GM12878 (cell line): ENCODE measurements around the gene CYP2C19. TPM values are rescaled to one million over a fixed set of nuclear protein-coding genes. Genes with fewer than 3 reads are reported as not detected.

Experiments
- ATAC-seq: fragments of 200-7000 bp; cut with Tn5 transposase; 3 replicates; pipeline ENCODE4 v1.9.1; 2020; ENCODE audit warnings: mild to moderate bottlenecking, moderate library complexity
- BruUV-seq: library from RNA; stranded (reverse); fragments of 400-500 nt; replicated peaks from 2 replicates; lab custom pipeline; 2021; lab: Mats Ljungman, UMichigan
- CTCF ChIA-PET: fragments of 300-600 bp; sonication (Branson Sonifier 250); formaldehyde crosslinking; extraction: SDS; loops from one replicate; lab custom pipeline; 2021; ENCODE audit warnings: inconsistent platforms; lab: Yijun Ruan, JAX
- POLR2A ChIA-PET: fragments of 350-600 bp; formaldehyde crosslinking; extraction: SDS; loops from one replicate; lab custom pipeline; 2021; ENCODE audit warnings: inconsistent platforms; lab: Charles Lee
- RAD21 ChIA-PET: fragments of 300-600 bp; sonication (Branson Sonifier 250); formaldehyde crosslinking; loops from one replicate; lab custom pipeline; 2023; ENCODE audit warnings: antibody characterized with exemption; ENCODE audit not compliant: unreplicated experiment; lab: Charles Lee
- SMC1A ChIA-PET: fragments of 300-600 bp; sonication (Branson Sonifier 250); formaldehyde crosslinking; loops from one replicate; lab custom pipeline; 2023; ENCODE audit not compliant: unreplicated experiment, uncharacterized antibody; lab: Charles Lee
- DNase-seq: peaks from one replicate; pipeline ENCODE4 v3.0.0-alpha.2; 2011; ENCODE audit warnings: low read depth, low spot score
- FAIRE-seq: peaks from 3 replicates; lab custom pipeline; 2011; peaks lifted over from hg19 to GRCh38; lab: Jason Lieb, UNC
- H2AFZ ChIP-seq: 2 replicates; pipeline ENCODE4 v1.6.0; 2011; ENCODE audit warnings: low read depth, low read length, control low read depth; ENCODE audit not compliant: control insufficient read depth
- H3K27ac ChIP-seq: 2 replicates; pipeline ENCODE4 v1.5.1; 2011; ENCODE audit warnings: control low read depth; ENCODE audit not compliant: control insufficient read depth, insufficient read depth
- H3K27me3 ChIP-seq, 2 experiments: replicated peaks in 1 of 2; 2 replicates each; pipeline versions ENCODE4 v1.6.0 to v1.6.1; 2011; ENCODE audit warnings: low read length in 1 of 2; ENCODE audit not compliant: control insufficient read depth in 2 of 2, insufficient read depth in 2 of 2
- H3K36me3 ChIP-seq, 2 experiments: 2 replicates each; pipeline ENCODE4 v1.5.1; 2011; ENCODE audit warnings: low read length in 1 of 2; ENCODE audit not compliant: control insufficient read depth in 2 of 2, insufficient read depth in 2 of 2
- H3K4me1 ChIP-seq: 2 replicates; pipeline ENCODE4 v1.6.1; 2011; ENCODE audit warnings: mild to moderate bottlenecking, low read length, moderate library complexity, mixed read lengths; ENCODE audit not compliant: control insufficient read depth, insufficient read depth
- H3K4me2 ChIP-seq: 2 replicates; pipeline ENCODE4 v1.6.0; 2011; ENCODE audit warnings: control low read depth; ENCODE audit not compliant: control insufficient read depth, insufficient read depth
- H3K4me3 ChIP-seq: fragments of 200-600 bp; sonication (generic); 2 replicates; pipeline ENCODE4 v1.5.1; 2016
- H3K79me2 ChIP-seq: 2 replicates; pipeline ENCODE4 v1.6.0; 2011; ENCODE audit warnings: low read length; ENCODE audit not compliant: control insufficient read depth, insufficient read depth
- H3K9ac ChIP-seq: 2 replicates; pipeline ENCODE4 v1.8.0; 2011; ENCODE audit warnings: low read length, control low read depth, mixed read lengths; ENCODE audit not compliant: control insufficient read depth, insufficient read depth
- H3K9me3 ChIP-seq: replicated peaks from 3 replicates; pipeline ENCODE4 v1.5.1; 2011; ENCODE audit warnings: mild to moderate bottlenecking, low read length; ENCODE audit not compliant: control insufficient read depth, insufficient read depth
- H4K20me1 ChIP-seq: 2 replicates; pipeline ENCODE4 v1.6.0; 2011; ENCODE audit not compliant: control insufficient read depth, insufficient read depth
- BRCA1 ChIP-seq: IDR thresholded peaks from 2 replicates; pipeline ENCODE4 v1.6.1; 2011; ENCODE audit warnings: low read depth, low read length, improper control_type of control experiment
- CREM ChIP-seq: IDR thresholded peaks from 2 replicates; pipeline ENCODE4 v1.6.1; 2014; ENCODE audit warnings: antibody characterized with exemption, low read depth
- RUNX3 ChIP-seq: IDR thresholded peaks from 2 replicates; pipeline ENCODE4 v1.6.1; 2012; ENCODE audit warnings: low read length, inconsistent platforms
- SMARCA5 ChIP-seq: fragments of 450-650 bp; IDR thresholded peaks from 2 replicates; pipeline ENCODE4 v1.6.1; 2017; ENCODE audit warnings: mild to moderate bottlenecking
- SMC3 ChIP-seq: IDR thresholded peaks from 2 replicates; pipeline ENCODE4 v1.6.1; 2011; ENCODE audit warnings: low read length, improper control_type of control experiment, borderline replicate concordance
- SREBF1 ChIP-seq: IDR thresholded peaks from 2 replicates; pipeline ENCODE4 v1.6.1; 2012; ENCODE audit warnings: mild to moderate bottlenecking, low read length
- in situ Hi-C: fragments of 300-500 bp; cut with MboI; formaldehyde crosslinking; loops from 9 replicates; pipeline ENCODE4 v1.14.3; 2018; ENCODE audit warnings: mixed read lengths
- intact Hi-C: fragments of 100-400 bp; cut with micrococcal nuclease; formaldehyde crosslinking; loops from one replicate; pipeline ENCODE4 v1.14.2; 2022; ENCODE audit not compliant: unreplicated experiment
- polyA plus RNA-seq, 11 experiments: library from polyadenylated mRNA; depleted of rRNA in 4 of 11; unstranded in 6 of 11; stranded (reverse) in 5 of 11; fragments of >200 nt; fragmentation: Nextera tagmentation in 4 of 11; fragmentation: Illumina TruSeq in 1 of 11; extraction: Ambion mirVana in 4 of 11; extraction: Trizol in 1 of 11; gene quantifications; 1 replicate in 1 of 11; 2 replicates in 10 of 11; pipeline versions ENCODE4 v1.2.1 to v1.2.3, GENCODE V29; 2011 to 2016; ENCODE audit warnings: inconsistent platforms in 2 of 11, missing spikeins in 2 of 11, low read depth in 1 of 11
- total RNA-seq, 4 experiments: library from RNA; depleted of rRNA in 3 of 4; stranded (reverse); fragments of >200 nt in 3 of 4; fragmentation: Illumina TruSeq in 1 of 4; extraction: Trizol in 1 of 4; gene quantifications; 2 replicates each; pipeline versions ENCODE4 v1.2.1 to v1.2.3, GENCODE V29; 2013 to 2021
- TF ChIP-seq, protein P1 (sequence below): fragments of 450-650 bp; IDR thresholded peaks from 2 replicates; pipeline ENCODE4 v1.6.1; 2017; ENCODE audit warnings: mild to moderate bottlenecking, low read depth, inconsistent platforms; ENCODE audit not compliant: poor library complexity, severe bottlenecking
- TF ChIP-seq, protein P2 (sequence below): fragments of 150-350 bp; IDR thresholded peaks from 2 replicates; pipeline ENCODE4 v1.6.1; 2016; ENCODE audit warnings: low read depth, low read length
- TF ChIP-seq, protein P3 (sequence below): fragments of 150-350 bp; IDR thresholded peaks from 2 replicates; pipeline ENCODE4 v1.6.1; 2014; ENCODE audit warnings: mild to moderate bottlenecking, low read depth, low read length
- TF ChIP-seq, protein P4 (sequence below): fragments of 450-650 bp; formaldehyde crosslinking; IDR thresholded peaks from 2 replicates; pipeline ENCODE4 v1.5.0; 2022; ENCODE audit warnings: mild to moderate bottlenecking, missing genetic modification characterization

CYP2C19 gene
- total and polyA plus RNA-seq, 10 of the 15 experiments (the other 5 are each of a cell fraction or from before 2014, with no cell fraction given) = not detected

DNA sequence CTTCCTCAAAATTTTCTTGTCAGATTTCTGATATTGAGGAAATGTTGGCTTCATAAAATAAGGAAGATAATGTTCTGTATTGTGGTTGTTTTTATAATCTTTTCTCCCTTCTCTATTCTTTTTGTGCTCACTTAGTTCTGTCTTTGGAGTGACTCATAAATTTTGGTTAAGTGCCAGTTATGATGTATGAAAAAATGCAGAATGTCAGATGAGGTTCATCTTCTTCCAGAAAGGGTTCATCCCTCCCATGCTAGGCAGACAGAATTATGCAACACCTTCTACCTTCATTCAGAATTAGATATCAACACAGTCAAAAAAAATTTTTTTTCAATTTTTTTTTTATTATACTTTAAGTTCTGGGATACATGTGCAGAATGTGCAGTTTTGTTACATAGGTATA is 36.6 kb upstream of the CYP2C19 start:
- Histone ChIP-seq H3K27ac (no peak overlapping the region), H3K4me2 (no peak overlapping the region), H3K4me3 (no peak overlapping the region), H3K4me1 (no peaks in the 10 kb centered on the region), H2AFZ (no peak overlapping the region), H3K36me3 (no peaks in the 10 kb centered on the region), H3K27me3 (no peaks in the 10 kb centered on the region), H4K20me1 (no peaks in the 10 kb centered on the region), H3K9me3 (no peaks in the 10 kb centered on the region), H3K79me2 (no peaks in the 10 kb centered on the region), H3K9ac (no peak overlapping the region)
- ChIA-PET SMC1A (no interaction called here), POLR2A (no interaction called here), CTCF (no interaction called here), RAD21 (no interaction called here)
- ATAC-seq (no peak), DNase-seq (no peak), FAIRE-seq (no peak)
- in situ Hi-C loops (no loop called here), intact Hi-C loops (no loop called here)
- BruUV-seq = no TSS peak
- TF ChIP-seq SMARCA5 = no peak
- TF ChIP-seq, protein P1, sequence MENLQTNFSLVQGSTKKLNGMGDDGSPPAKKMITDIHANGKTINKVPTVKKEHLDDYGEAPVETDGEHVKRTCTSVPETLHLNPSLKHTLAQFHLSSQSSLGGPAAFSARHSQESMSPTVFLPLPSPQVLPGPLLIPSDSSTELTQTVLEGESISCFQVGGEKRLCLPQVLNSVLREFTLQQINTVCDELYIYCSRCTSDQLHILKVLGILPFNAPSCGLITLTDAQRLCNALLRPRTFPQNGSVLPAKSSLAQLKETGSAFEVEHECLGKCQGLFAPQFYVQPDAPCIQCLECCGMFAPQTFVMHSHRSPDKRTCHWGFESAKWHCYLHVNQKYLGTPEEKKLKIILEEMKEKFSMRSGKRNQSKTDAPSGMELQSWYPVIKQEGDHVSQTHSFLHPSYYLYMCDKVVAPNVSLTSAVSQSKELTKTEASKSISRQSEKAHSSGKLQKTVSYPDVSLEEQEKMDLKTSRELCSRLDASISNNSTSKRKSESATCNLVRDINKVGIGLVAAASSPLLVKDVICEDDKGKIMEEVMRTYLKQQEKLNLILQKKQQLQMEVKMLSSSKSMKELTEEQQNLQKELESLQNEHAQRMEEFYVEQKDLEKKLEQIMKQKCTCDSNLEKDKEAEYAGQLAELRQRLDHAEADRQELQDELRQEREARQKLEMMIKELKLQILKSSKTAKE = no peak
- TF ChIP-seq BRCA1 = no peak
- TF ChIP-seq CREM = no peak
- TF ChIP-seq, protein P2, sequence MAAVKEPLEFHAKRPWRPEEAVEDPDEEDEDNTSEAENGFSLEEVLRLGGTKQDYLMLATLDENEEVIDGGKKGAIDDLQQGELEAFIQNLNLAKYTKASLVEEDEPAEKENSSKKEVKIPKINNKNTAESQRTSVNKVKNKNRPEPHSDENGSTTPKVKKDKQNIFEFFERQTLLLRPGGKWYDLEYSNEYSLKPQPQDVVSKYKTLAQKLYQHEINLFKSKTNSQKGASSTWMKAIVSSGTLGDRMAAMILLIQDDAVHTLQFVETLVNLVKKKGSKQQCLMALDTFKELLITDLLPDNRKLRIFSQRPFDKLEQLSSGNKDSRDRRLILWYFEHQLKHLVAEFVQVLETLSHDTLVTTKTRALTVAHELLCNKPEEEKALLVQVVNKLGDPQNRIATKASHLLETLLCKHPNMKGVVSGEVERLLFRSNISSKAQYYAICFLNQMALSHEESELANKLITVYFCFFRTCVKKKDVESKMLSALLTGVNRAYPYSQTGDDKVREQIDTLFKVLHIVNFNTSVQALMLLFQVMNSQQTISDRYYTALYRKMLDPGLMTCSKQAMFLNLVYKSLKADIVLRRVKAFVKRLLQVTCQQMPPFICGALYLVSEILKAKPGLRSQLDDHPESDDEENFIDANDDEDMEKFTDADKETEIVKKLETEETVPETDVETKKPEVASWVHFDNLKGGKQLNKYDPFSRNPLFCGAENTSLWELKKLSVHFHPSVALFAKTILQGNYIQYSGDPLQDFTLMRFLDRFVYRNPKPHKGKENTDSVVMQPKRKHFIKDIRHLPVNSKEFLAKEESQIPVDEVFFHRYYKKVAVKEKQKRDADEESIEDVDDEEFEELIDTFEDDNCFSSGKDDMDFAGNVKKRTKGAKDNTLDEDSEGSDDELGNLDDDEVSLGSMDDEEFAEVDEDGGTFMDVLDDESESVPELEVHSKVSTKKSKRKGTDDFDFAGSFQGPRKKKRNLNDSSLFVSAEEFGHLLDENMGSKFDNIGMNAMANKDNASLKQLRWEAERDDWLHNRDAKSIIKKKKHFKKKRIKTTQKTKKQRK = no peak
- no peak for TF ChIP-seq RUNX3
- TF ChIP-seq SMC3 = no peak
- TF ChIP-seq, protein P3, sequence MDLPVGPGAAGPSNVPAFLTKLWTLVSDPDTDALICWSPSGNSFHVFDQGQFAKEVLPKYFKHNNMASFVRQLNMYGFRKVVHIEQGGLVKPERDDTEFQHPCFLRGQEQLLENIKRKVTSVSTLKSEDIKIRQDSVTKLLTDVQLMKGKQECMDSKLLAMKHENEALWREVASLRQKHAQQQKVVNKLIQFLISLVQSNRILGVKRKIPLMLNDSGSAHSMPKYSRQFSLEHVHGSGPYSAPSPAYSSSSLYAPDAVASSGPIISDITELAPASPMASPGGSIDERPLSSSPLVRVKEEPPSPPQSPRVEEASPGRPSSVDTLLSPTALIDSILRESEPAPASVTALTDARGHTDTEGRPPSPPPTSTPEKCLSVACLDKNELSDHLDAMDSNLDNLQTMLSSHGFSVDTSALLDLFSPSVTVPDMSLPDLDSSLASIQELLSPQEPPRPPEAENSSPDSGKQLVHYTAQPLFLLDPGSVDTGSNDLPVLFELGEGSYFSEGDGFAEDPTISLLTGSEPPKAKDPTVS = no peak
- no peak for TF ChIP-seq SREBF1
- TF ChIP-seq, protein P4, sequence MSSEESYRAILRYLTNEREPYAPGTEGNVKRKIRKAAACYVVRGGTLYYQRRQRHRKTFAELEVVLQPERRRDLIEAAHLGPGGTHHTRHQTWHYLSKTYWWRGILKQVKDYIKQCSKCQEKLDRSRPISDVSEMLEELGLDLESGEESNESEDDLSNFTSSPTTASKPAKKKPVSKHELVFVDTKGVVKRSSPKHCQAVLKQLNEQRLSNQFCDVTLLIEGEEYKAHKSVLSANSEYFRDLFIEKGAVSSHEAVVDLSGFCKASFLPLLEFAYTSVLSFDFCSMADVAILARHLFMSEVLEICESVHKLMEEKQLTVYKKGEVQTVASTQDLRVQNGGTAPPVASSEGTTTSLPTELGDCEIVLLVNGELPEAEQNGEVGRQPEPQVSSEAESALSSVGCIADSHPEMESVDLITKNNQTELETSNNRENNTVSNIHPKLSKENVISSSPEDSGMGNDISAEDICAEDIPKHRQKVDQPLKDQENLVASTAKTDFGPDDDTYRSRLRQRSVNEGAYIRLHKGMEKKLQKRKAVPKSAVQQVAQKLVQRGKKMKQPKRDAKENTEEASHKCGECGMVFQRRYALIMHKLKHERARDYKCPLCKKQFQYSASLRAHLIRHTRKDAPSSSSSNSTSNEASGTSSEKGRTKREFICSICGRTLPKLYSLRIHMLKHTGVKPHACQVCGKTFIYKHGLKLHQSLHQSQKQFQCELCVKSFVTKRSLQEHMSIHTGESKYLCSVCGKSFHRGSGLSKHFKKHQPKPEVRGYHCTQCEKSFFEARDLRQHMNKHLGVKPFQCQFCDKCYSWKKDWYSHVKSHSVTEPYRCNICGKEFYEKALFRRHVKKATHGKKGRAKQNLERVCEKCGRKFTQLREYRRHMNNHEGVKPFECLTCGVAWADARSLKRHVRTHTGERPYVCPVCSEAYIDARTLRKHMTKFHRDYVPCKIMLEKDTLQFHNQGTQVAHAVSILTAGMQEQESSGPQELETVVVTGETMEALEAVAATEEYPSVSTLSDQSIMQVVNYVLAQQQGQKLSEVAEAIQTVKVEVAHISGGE (CRISPR knock-in tag) = no peak
